DND-41 (cell line): ENCODE measurements around the gene BRAF.
"Not testable (repeated sequence)": the region's sequence is repeated elsewhere in the genome, so short reads cannot be mapped to it uniquely, and the experiment has no call there.

Experiments used
- ATAC-seq: fragments of 200-7000 bp; cut with Tn5 transposase; 3 replicates; pipeline ENCODE4 v1.9.1; 2021; ENCODE audit warnings: low read depth; ENCODE audit not compliant: insufficient read depth
- DNase-seq: peaks from one replicate; pipeline ENCODE4 v3.0.0-alpha.2; 2020
- H2AFZ ChIP-seq: 2 replicates; pipeline ENCODE4 v1.6.0; 2012; ENCODE audit warnings: low read depth, low read length
- H3K27ac ChIP-seq: 2 replicates; pipeline ENCODE4 v1.5.1; 2012; ENCODE audit warnings: low read length, inconsistent platforms
- H3K27me3 ChIP-seq: fragments of 200-600 bp; sonication (generic); 2 replicates; pipeline ENCODE4 v1.6.0; 2012; ENCODE audit warnings: low read length, mild to moderate bottlenecking, inconsistent platforms; ENCODE audit not compliant: insufficient read depth, poor library complexity
- H3K36me3 ChIP-seq: 2 replicates; pipeline ENCODE4 v1.5.1; 2012; ENCODE audit warnings: low read length, inconsistent platforms; ENCODE audit not compliant: insufficient read depth
- H3K4me1 ChIP-seq: 2 replicates; pipeline ENCODE4 v1.5.1; 2012; ENCODE audit warnings: mild to moderate bottlenecking, low read length; ENCODE audit not compliant: insufficient read depth
- H3K4me2 ChIP-seq: 2 replicates; pipeline ENCODE4 v1.6.0; 2012; ENCODE audit warnings: mild to moderate bottlenecking, moderate library complexity, low read length, inconsistent platforms; ENCODE audit not compliant: insufficient read depth
- H3K4me3 ChIP-seq, 2 experiments: fragments of 200-600 bp in 1 of 2; shearing (Covaris generic) in 1 of 2; 2 replicates each; pipeline ENCODE4 v1.5.1; 2012 to 2016; ENCODE audit warnings: inconsistent platforms in 2 of 2, low read length in 2 of 2, mild to moderate bottlenecking in 2 of 2, low read depth in 1 of 2, moderate library complexity in 1 of 2
- H3K79me2 ChIP-seq: 2 replicates; pipeline ENCODE4 v1.6.0; 2012; ENCODE audit warnings: low read length, inconsistent platforms; ENCODE audit not compliant: insufficient read depth
- H3K9ac ChIP-seq: 2 replicates; pipeline ENCODE4 v1.6.0; 2012; ENCODE audit warnings: low read depth, mild to moderate bottlenecking, inconsistent platforms, low read length, moderate library complexity
- H3K9me3 ChIP-seq: 2 replicates; pipeline ENCODE4 v1.5.1; 2012; ENCODE audit warnings: low read length, moderate library complexity, mild to moderate bottlenecking, inconsistent platforms; ENCODE audit not compliant: insufficient read depth, severe bottlenecking
- H4K20me1 ChIP-seq: 2 replicates; pipeline ENCODE4 v1.6.0; 2012; ENCODE audit warnings: low read length; ENCODE audit not compliant: insufficient read depth
- EZH2 ChIP-seq: IDR thresholded peaks from 3 replicates; pipeline ENCODE4 v1.6.1; 2012; ENCODE audit warnings: borderline replicate concordance, low read depth, mild to moderate bottlenecking, moderate library complexity, low read length, inconsistent platforms; ENCODE audit not compliant: severe bottlenecking
- TF ChIP-seq, protein P1 (sequence below): IDR thresholded peaks from 2 replicates; pipeline ENCODE4 v1.5.1; 2012; ENCODE audit warnings: borderline replicate concordance, low read length, moderate library complexity, mild to moderate bottlenecking; ENCODE audit not compliant: poor library complexity, severe bottlenecking; ENCODE audit errors: extremely low read depth

BRAF gene

DNA sequence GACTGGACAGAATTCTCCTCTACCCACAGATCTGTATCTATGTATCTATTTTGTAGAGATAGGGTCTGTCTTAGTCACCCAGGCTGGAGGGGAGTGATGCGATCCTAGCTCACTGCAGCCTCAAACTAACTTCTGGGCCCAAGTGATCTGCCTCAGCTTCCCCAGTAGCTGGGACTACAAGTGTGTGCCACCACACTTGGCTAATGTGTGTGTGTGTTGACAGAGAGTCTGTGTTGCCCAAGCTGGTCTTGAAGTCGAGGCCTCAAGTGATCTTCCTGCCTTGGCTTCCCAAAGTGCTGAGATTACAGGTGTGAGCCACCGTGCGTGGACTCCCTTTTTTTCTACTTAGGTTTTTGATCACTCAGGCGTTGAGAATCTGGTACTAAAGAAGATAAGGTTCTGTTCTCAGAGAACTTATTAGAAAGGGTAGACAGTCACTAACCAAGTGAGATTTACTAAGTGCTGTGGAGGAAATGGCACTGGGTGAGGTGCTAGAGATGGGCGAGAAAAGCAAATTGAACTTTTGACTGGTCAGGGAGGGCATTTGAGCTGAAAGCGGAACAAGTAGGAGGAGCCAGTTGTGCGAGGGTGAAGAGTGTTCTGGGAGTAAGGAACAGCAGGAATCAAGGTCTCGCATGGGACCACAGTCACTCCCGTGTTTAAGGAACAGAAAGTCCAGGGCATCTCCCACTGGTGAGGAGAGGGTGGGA lies 210.2 kb downstream of the BRAF start:
- Histone ChIP-seq H3K27ac (no peak overlapping the region), H2AFZ (no peak overlapping the region), H3K4me1 (no peaks in the 10 kb centered on the region), H3K79me2 (no peaks in the 10 kb centered on the region), H4K20me1 (no peaks in the 10 kb centered on the region), H3K9ac (no peak overlapping the region), H3K36me3 (peaks cover 4% of the 10 kb centered on the region; the same call in 1 of the 2 replicates), H3K4me3 (no peak overlapping the region), H3K9me3 (no peaks in the 10 kb centered on the region), H3K27me3 (no peaks in the 10 kb centered on the region), H3K4me2 (no peak overlapping the region)
- ATAC-seq (no peak), DNase-seq (no peak)
- no peak for TF ChIP-seq EZH2
- TF ChIP-seq, protein P1, sequence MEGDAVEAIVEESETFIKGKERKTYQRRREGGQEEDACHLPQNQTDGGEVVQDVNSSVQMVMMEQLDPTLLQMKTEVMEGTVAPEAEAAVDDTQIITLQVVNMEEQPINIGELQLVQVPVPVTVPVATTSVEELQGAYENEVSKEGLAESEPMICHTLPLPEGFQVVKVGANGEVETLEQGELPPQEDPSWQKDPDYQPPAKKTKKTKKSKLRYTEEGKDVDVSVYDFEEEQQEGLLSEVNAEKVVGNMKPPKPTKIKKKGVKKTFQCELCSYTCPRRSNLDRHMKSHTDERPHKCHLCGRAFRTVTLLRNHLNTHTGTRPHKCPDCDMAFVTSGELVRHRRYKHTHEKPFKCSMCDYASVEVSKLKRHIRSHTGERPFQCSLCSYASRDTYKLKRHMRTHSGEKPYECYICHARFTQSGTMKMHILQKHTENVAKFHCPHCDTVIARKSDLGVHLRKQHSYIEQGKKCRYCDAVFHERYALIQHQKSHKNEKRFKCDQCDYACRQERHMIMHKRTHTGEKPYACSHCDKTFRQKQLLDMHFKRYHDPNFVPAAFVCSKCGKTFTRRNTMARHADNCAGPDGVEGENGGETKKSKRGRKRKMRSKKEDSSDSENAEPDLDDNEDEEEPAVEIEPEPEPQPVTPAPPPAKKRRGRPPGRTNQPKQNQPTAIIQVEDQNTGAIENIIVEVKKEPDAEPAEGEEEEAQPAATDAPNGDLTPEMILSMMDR: no peak

DNA sequence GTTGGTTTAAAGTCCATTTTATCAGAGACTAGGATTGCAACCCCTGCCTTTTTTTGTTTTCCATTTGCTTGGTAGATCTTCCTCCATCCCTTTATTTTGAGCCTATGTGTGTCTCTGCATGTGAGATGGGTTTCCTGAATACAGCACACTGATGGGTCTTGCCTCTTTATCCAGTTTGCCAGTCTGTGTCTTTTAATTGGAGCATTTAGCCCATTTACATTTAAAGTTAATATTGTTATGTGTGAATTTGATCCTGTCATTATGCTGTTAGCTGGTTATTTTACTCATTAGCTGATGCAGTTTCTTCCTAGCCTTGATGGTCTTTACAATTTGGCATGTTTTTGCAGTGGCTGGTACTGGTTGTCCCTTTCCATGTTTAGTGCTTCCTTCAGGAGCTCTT lies 212.3 kb downstream of the BRAF start:
- H3K27ac ChIP-seq, H3K27me3 ChIP-seq, ATAC-seq, H3K4me2 ChIP-seq, H3K4me3 ChIP-seq, DNase-seq, H2AFZ ChIP-seq, H3K9me3 ChIP-seq, H3K4me1 ChIP-seq, H3K79me2 ChIP-seq, H3K9ac ChIP-seq, H4K20me1 ChIP-seq, H3K36me3 ChIP-seq: not testable (repeated sequence)

DNA sequence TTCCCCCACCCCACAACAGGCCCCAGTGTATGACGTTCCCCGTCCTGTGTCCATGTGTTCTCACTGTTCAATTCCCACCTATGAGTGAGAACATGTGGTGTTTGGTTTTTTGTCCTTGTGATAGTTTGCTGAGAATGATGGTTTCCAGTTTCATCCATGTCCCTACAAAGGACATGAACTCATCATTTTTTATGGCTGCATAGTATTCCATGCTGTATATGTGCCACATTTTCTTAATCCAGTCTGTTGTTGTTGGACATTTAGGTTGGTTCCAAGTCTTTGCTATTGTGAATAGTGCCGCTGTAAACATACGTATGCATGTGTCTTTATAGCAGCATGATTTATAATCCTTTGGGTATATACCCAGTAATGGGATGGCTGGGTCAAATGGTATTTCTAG lies 216.0 kb downstream of the BRAF start:
- DNase-seq: not testable (repeated sequence)

DNA sequence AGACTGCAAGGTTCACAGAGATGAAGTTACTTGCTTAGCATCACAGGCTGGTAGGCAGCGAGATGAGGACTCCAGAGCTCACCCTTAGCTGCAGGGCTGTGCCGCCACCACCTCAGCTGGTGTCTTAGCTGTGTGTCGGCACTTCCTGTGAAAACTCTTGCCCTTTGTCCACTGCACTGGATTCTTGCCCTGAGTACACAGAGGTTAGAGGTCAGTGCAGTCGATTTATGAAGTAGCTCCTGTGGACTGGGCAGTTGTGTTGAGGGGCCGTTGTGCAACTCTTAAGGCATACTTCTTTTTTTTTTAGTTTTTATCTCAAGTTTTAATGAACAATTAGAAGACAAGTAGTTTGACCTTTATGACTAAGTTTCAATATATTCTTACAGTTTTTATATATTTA lies 217.6 kb downstream of the BRAF start:
- Histone ChIP-seq H3K79me2 (peaks cover 21% of the 10 kb centered on the region), H3K9ac (no peak overlapping the region), H3K4me1 (no peaks in the 10 kb centered on the region), H3K27me3 (no peaks in the 10 kb centered on the region), H3K36me3 (peaks cover 30% of the 10 kb centered on the region), H3K9me3 (no peaks in the 10 kb centered on the region), H3K27ac (no peak overlapping the region), H4K20me1 (no peaks in the 10 kb centered on the region; the same call in 1 of the 2 replicates), H3K4me2 (no peak overlapping the region), H3K4me3 (no peak overlapping the region), H2AFZ (no peak overlapping the region)
- TF ChIP-seq, protein P1: no peak
- TF ChIP-seq EZH2: no peak
- DNase-seq (no peak), ATAC-seq (no peak)

More for the DNA sequence above, 216.0 kb downstream of the BRAF start:
- not testable (repeated sequence) for H3K9ac ChIP-seq, H4K20me1 ChIP-seq, H3K4me1 ChIP-seq, H3K4me2 ChIP-seq, H3K9me3 ChIP-seq, H3K27ac ChIP-seq, H3K79me2 ChIP-seq, H3K4me3 ChIP-seq, ATAC-seq, H3K27me3 ChIP-seq, H2AFZ ChIP-seq
- peaks cover 30% of the 10 kb centered on the region for H3K36me3 ChIP-seq
